NCI-H82 treated with DMSO at 0.1 percent for 48 hours (cell line): Measurements from ENCODE around the gene PNPO.
A peak's percentile ranks its signal among the peaks of the same experiment; 100 is the strongest.

ENCODE experiments used
- DNase-seq: peaks from one replicate; lab custom pipeline; 2025; ENCODE audit not compliant: unreplicated experiment; lab: John Stamatoyannopoulos, UW

The PNPO gene

DNA sequence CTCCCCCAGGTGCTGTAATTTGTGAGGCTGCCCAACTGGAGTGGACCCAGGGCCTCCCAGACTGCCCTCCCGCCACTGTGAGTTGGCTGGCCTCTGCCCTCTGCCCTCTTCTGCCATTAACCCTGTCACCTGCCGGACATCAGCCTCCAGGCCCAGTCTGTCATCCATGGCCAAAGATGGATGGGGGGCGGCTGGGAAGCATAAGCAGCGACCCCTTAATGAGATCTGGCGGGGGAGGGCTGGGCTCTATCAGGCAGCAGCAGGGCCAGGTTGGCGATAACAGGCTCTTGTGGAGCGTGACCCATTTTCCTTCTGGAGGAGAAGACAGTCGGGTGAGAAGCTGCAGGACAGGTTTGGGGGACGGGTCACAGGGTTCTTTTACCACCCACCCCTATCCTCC, 54.8 kb downstream of the PNPO start:
- DNase-seq = peak; percentile 31

DNA sequence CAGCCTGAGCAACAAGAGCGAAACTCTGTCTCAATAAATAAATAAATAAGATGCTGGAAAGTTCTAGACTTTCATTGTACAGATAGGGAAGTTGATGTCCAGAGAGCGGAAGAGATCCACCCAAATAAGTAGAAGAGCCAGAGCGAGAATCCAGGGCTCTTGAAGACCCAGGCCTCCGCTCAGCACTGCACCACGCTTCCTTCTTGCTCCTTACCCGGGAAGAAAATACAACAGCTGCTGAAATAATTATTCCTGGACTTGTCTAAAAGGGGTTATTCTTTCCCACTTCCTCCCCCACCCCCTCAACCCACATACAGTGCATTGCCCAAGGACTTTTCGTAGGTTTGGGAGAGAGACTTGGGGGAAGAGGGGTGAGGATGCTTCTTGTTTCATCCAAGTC, 56.2 kb downstream of the PNPO start:
- no peak for DNase-seq

DNA sequence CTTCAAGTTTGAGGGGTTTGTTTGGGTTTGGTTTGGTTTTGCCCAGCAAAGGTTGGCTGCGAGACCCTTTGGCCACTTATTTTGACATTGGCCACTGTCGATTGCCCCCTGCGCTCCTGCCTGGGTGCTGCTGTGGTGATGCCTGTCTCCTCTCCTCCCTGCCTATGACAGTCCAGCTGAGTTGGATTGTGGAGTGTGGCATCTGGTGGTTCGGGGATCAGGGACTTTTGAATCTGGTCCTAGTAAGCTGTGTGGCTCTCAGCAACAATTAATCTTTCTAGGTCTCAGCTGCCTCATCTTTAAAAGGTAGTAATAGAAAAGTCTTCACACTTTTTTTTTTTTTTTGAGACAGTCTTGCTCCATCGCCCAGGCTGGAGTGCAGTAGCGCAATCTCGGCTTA, 56.7 kb downstream of the PNPO start:
- DNase-seq = peak; percentile 93
